ENCODE results near the gene MAP1A. TPM values are rescaled to one million over a fixed set of nuclear protein-coding genes. Genes with fewer than 3 reads are reported as not detected.

The MAP1A gene
- total and polyA plus RNA-seq, 2 donors (not counting 3 experiments of a cell fraction or from before 2014, with no cell fraction given): 0.68 to 4.8 TPM

GRCh38 chr15:43473885-43474284 lies 43.5 kb upstream of the MAP1A start:
- no peak overlapping the region for H3K4me3 ChIP-seq (replicated peaks in 1 of 3; ENCODE audit: insufficient read depth in 1 of 3, low read depth in 1 of 3, low read length in 3 of 3)
- H3K9ac ChIP-seq (replicated peaks; ENCODE audit: extremely low read depth, insufficient read depth, low read length): no peak overlapping the region
- H3K4me2 ChIP-seq (ENCODE audit: insufficient read depth, low read length): no peak overlapping the region
- H2AFZ ChIP-seq (ENCODE audit: low read depth, low read length): no peak overlapping the region
- no peak overlapping the region for H3K27ac ChIP-seq (ENCODE audit: insufficient read depth, low read depth, low read length)
- dilution Hi-C loops (cut with MboI; ENCODE audit: extremely low pct_ligation_motif_present, low sequenced_read_pairs) (no loop called here), intact Hi-C loops (cut with micrococcal nuclease) (no loop called here)
- no peaks in the 10 kb centered on the region for H3K9me3 ChIP-seq (replicated peaks; ENCODE audit: control insufficient read depth, insufficient read depth, low read length)
- H3K4me1 ChIP-seq (ENCODE audit: control insufficient read depth, extremely low read depth, insufficient read depth, low read length): no peaks in the 10 kb centered on the region
- H4K20me1 ChIP-seq (replicated peaks; ENCODE audit: control insufficient read depth, extremely low read depth, insufficient read depth, low read length): no peaks in the 10 kb centered on the region
- DNase-seq (ENCODE audit: low read depth, low spot score) (no peak), FAIRE-seq (no peak)
- ChIA-PET POLR2A (no interaction called here), CTCF (no interaction called here)
- H3K36me3 ChIP-seq (ENCODE audit: control insufficient read depth in 2 of 2, extremely low read depth in 1 of 2, insufficient read depth in 2 of 2, low read length in 2 of 2): peaks cover 28% of the 10 kb centered on the region in 2 experiments
- no peak for TF ChIP-seq CTCF (IDR thresholded peaks at IDR 0.05; ENCODE audit: extremely low read depth in 1 of 2, insufficient read depth in 1 of 2, low read depth in 1 of 2, low read length in 2 of 2)
- TF ChIP-seq EZH2 (IDR thresholded peaks at IDR 0.05; ENCODE audit: borderline replicate concordance, low read depth, low read length, severe bottlenecking): no peak
- TF ChIP-seq MYC (IDR thresholded peaks at IDR 0.05; ENCODE audit: low read depth, low read length): no peak
- no peak for TF ChIP-seq POLR2A (IDR thresholded peaks at IDR 0.05; ENCODE audit: low read depth, low read length)
- TF ChIP-seq GATA2 (IDR thresholded peaks at IDR 0.05; ENCODE audit: insufficient read depth, insufficient read length, low read depth, low read length): no peak
- BruUV-seq (replicated peaks): no TSS peak
- no peaks in the 10 kb centered on the region for H3K9me1 ChIP-seq (replicated peaks; ENCODE audit: control insufficient read depth, extremely low read depth, insufficient read depth, low read length)
- no peaks in the 10 kb centered on the region for H3K79me2 ChIP-seq (ENCODE audit: control insufficient read depth, insufficient read depth, low read length)
- H3K27me3 ChIP-seq (ENCODE audit: control insufficient read depth in 2 of 2, insufficient read depth in 2 of 2, low read length in 2 of 2): no peaks in the 10 kb centered on the region

Measured in endothelial cell of umbilical vein (primary cell).